Hepatocyte (in vitro differentiated cells): ENCODE results near the gene FARP2. TPM values are rescaled to one million over a fixed set of nuclear protein-coding genes. Genes with fewer than 3 reads are reported as not detected.
"Not testable (repeated sequence)": the region's sequence is repeated elsewhere in the genome, so short reads cannot be mapped to it uniquely, and the experiment has no call there.

Experiments
- DNase-seq: peaks from one replicate; pipeline ENCODE4 v3.0.0-alpha.2; 2016; ENCODE audit warnings: low spot score
- H2AFZ ChIP-seq: fragments of 200-600 bp; sonication (generic); 2 replicates; pipeline ENCODE4 v1.6.0; 2016; ENCODE audit warnings: antibody characterized with exemption, mild to moderate bottlenecking
- H3K27ac ChIP-seq: fragments of 200-600 bp; sonication (generic); 2 replicates; pipeline ENCODE4 v1.5.1; 2016; ENCODE audit warnings: mild to moderate bottlenecking
- H3K27me3 ChIP-seq: fragments of 200-600 bp; sonication (generic); 2 replicates; pipeline ENCODE4 v1.6.1; 2016
- H3K36me3 ChIP-seq: fragments of 200-600 bp; sonication (generic); replicated peaks from 2 replicates; pipeline ENCODE4 v1.5.1; 2016; ENCODE audit warnings: low read depth; ENCODE audit not compliant: insufficient read depth
- H3K4me1 ChIP-seq: fragments of 200-600 bp; sonication (generic); 2 replicates; pipeline ENCODE4 v1.5.1; 2016; ENCODE audit warnings: mild to moderate bottlenecking, moderate library complexity; ENCODE audit not compliant: insufficient read depth
- H3K4me2 ChIP-seq: fragments of 200-600 bp; sonication (generic); 2 replicates; pipeline ENCODE4 v1.6.0; 2016
- H3K4me3 ChIP-seq: fragments of 200-600 bp; sonication (generic); 2 replicates; pipeline ENCODE4 v1.5.1; 2016; ENCODE audit warnings: mild to moderate bottlenecking
- H3K79me2 ChIP-seq: fragments of 200-600 bp; sonication (generic); 2 replicates; pipeline ENCODE4 v1.6.0; 2017; ENCODE audit warnings: mild to moderate bottlenecking
- H3K9me2 ChIP-seq: fragments of 200-600 bp; sonication (generic); replicated peaks from 2 replicates; pipeline ENCODE4 v1.6.0; 2017; ENCODE audit warnings: mild to moderate bottlenecking; ENCODE audit not compliant: insufficient read depth
- H3K9me3 ChIP-seq: fragments of 200-600 bp; sonication (generic); 2 replicates; pipeline ENCODE4 v1.5.1; 2016; ENCODE audit warnings: low read depth, mild to moderate bottlenecking
- H4K20me1 ChIP-seq: fragments of 200-600 bp; sonication (generic); 2 replicates; pipeline ENCODE4 v1.6.0; 2016; ENCODE audit warnings: mild to moderate bottlenecking; ENCODE audit not compliant: insufficient read depth, poor library complexity, severe bottlenecking
- EZH2 ChIP-seq: fragments of 200-600 bp; sonication (generic); IDR thresholded peaks from 2 replicates; pipeline ENCODE4 v1.6.1; 2016; ENCODE audit warnings: antibody characterized with exemption, mild to moderate bottlenecking, borderline replicate concordance
- EZH2phosphoT487 ChIP-seq: fragments of 200-600 bp; sonication (generic); IDR thresholded peaks from one replicate; pipeline ENCODE4 v1.6.1; 2018; ENCODE audit warnings: antibody characterized with exemption, mild to moderate bottlenecking, low read depth, moderate library complexity; ENCODE audit not compliant: unreplicated experiment, severe bottlenecking
- WGBS: methylation state at CpG from one replicate; pipeline ENCODE4 v1.1.6; 2016; ENCODE audit warnings: low lambda C conversion rate; ENCODE audit errors: missing lambda C conversion rate; 5-methylcytosine and 5-hydroxymethylcytosine counted together
- polyA plus RNA-seq: library from polyadenylated mRNA; unstranded; fragments of >200 nt; fragmentation: Nextera tagmentation; extraction: Ambion mirVana; gene quantifications from 2 replicates; pipeline ENCODE4 v1.2.1, GENCODE V29; 2016
- total RNA-seq: library from RNA; depleted of rRNA; stranded (reverse); fragments of >200 nt; gene quantifications from 2 replicates; pipeline ENCODE4 v1.2.3, GENCODE V29; 2014
- TF ChIP-seq, protein P1 (sequence below): fragments of 200-600 bp; sonication (generic); IDR thresholded peaks from 2 replicates; pipeline ENCODE4 v1.5.1; 2016; ENCODE audit warnings: antibody characterized with exemption, mild to moderate bottlenecking; ENCODE audit not compliant: poor library complexity

FARP2 gene
- total and polyA plus RNA-seq, 2 experiments from 2014 or later = 29.1 to 29.6 TPM

- TF ChIP-seq, protein P1, sequence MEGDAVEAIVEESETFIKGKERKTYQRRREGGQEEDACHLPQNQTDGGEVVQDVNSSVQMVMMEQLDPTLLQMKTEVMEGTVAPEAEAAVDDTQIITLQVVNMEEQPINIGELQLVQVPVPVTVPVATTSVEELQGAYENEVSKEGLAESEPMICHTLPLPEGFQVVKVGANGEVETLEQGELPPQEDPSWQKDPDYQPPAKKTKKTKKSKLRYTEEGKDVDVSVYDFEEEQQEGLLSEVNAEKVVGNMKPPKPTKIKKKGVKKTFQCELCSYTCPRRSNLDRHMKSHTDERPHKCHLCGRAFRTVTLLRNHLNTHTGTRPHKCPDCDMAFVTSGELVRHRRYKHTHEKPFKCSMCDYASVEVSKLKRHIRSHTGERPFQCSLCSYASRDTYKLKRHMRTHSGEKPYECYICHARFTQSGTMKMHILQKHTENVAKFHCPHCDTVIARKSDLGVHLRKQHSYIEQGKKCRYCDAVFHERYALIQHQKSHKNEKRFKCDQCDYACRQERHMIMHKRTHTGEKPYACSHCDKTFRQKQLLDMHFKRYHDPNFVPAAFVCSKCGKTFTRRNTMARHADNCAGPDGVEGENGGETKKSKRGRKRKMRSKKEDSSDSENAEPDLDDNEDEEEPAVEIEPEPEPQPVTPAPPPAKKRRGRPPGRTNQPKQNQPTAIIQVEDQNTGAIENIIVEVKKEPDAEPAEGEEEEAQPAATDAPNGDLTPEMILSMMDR = no peak
- TF ChIP-seq EZH2 (no peak), EZH2phosphoT487 (no peak)
- Histone ChIP-seq H4K20me1 (no peaks in the 10 kb centered on the region), H3K9me2 (no peaks in the 10 kb centered on the region), H2AFZ (no peak overlapping the region), H3K27me3 (no peaks in the 10 kb centered on the region), H3K4me1 (no peaks in the 10 kb centered on the region), H3K9me3 (peaks cover 1% of the 10 kb centered on the region), H3K4me3 (no peak overlapping the region), H3K4me2 (no peak overlapping the region), H3K27ac (no peak overlapping the region), H3K79me2 (no peaks in the 10 kb centered on the region), H3K36me3 (peaks cover 4% of the 10 kb centered on the region)
- WGBS = 81% methylated on average over 6 of the region's 6 CpGs
- DNase-seq = no peak
These were observed 61.5 kb downstream of the FARP2 start for GRCh38 chr2:241417626-241418025.

DNA sequence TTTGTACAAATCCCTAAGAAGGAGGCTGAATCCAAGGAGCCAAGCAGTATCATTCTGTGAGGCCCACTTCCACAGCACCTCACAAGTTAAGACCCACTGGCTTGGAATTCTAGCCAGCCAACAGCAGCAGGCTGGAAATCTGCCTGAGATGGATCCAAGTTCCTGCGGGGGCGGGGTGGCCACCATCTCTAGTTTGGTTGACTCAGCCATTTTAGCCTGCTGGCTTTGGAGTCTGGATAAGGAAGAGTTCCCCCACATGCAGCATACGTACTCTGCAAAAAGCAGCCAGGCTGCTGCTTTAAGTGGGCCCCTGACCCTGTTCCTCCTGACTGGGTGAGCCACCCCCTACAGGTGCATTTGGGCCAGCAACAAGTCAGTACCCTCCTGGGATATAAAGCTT lies 65.2 kb downstream of the FARP2 start:
- H3K4me2 ChIP-seq = no peak overlapping the region
- 91% methylated on average over 3 of the region's 3 CpGs for WGBS
- peaks cover 10% of the 10 kb centered on the region for H3K36me3 ChIP-seq

GRCh38 chr2:241421942-241422341 lies 65.9 kb downstream of the FARP2 start:
- H3K36me3 ChIP-seq = not testable (repeated sequence)
- H3K9me3 ChIP-seq = peaks cover 12% of the 10 kb centered on the region

More for the DNA sequence above, 65.2 kb downstream of the FARP2 start:
- no peak overlapping the region for H3K27ac ChIP-seq
- H4K20me1 ChIP-seq = no peaks in the 10 kb centered on the region
- H3K9me3 ChIP-seq = peaks cover 12% of the 10 kb centered on the region
- H3K9me2 ChIP-seq = no peaks in the 10 kb centered on the region
- no peak for DNase-seq
- no peak overlapping the region for H2AFZ ChIP-seq
- TF ChIP-seq EZH2 = no peak
- TF ChIP-seq EZH2phosphoT487 = no peak
- TF ChIP-seq, protein P1 = no peak
- H3K4me3 ChIP-seq = no peak overlapping the region
- H3K79me2 ChIP-seq = no peaks in the 10 kb centered on the region
- no peaks in the 10 kb centered on the region for H3K4me1 ChIP-seq
- no peaks in the 10 kb centered on the region for H3K27me3 ChIP-seq

GRCh38 chr2:241422350-241422749 lies 66.3 kb downstream of the FARP2 start:
- no peaks in the 10 kb centered on the region for H3K79me2 ChIP-seq
- H3K9me2 ChIP-seq = no peaks in the 10 kb centered on the region
- no peak for TF ChIP-seq EZH2
- TF ChIP-seq, protein P1 = no peak
- no peak for TF ChIP-seq EZH2phosphoT487
- no peak overlapping the region for H3K4me2 ChIP-seq
- no peak for DNase-seq
- no peak overlapping the region for H3K27ac ChIP-seq
- no peaks in the 10 kb centered on the region for H3K27me3 ChIP-seq
- peaks cover 10% of the 10 kb centered on the region for H3K36me3 ChIP-seq
- H3K4me1 ChIP-seq = no peaks in the 10 kb centered on the region
- WGBS = 100% methylated on average over 1 of the region's 1 CpG
- no peaks in the 10 kb centered on the region for H4K20me1 ChIP-seq
- no peak overlapping the region for H2AFZ ChIP-seq
- H3K9me3 ChIP-seq = peaks cover 12% of the 10 kb centered on the region
- H3K4me3 ChIP-seq = no peak overlapping the region

More at GRCh38 chr2:241421942-241422341, 65.9 kb downstream of the FARP2 start:
- not testable (repeated sequence) for H3K27me3 ChIP-seq, H3K27ac ChIP-seq, H4K20me1 ChIP-seq, H3K4me3 ChIP-seq, DNase-seq, H3K4me1 ChIP-seq, H3K9me2 ChIP-seq, H3K79me2 ChIP-seq, H3K4me2 ChIP-seq, H2AFZ ChIP-seq
- WGBS = 97% methylated on average over 5 of the region's 5 CpGs

- H3K36me3 ChIP-seq, H3K4me1 ChIP-seq, H3K79me2 ChIP-seq, H2AFZ ChIP-seq, H4K20me1 ChIP-seq, H3K27ac ChIP-seq, H3K27me3 ChIP-seq, DNase-seq, H3K4me3 ChIP-seq, H3K4me2 ChIP-seq, H3K9me2 ChIP-seq: not testable (repeated sequence)
- WGBS = 100% methylated on average over 1 of the region's 1 CpG
- H3K9me3 ChIP-seq = peaks cover 12% of the 10 kb centered on the region
These were observed 67.4 kb downstream of the FARP2 start for GRCh38 chr2:241423489-241423888.
